Gastrocnemius medialis (tissue), 4 donors: Measurements from ENCODE around the gene VSIG1.

ENCODE experiments used
- POLR2A ChIP-seq, 2 donors: fragments of 450-650 bp; IDR thresholded peaks; one replicate each; pipeline ENCODE4 v1.6.1; 2017; ENCODE audit warnings: antibody characterized with exemption in 2 of 2, mild to moderate bottlenecking in 2 of 2, moderate library complexity in 2 of 2
- TF ChIP-seq, protein P1 (sequence below), 5 experiments: fragments of 450-650 bp in 3 of 5; fragments of 200-600 bp in 2 of 5; sonication (generic) in 2 of 5; IDR thresholded peaks in 4 of 5; conservative IDR thresholded peaks in 1 of 5; 1 replicate in 4 of 5; 2 replicates in 1 of 5; pipeline ENCODE4 v1.5.1; 2016 to 2019; ENCODE audit warnings: antibody characterized with exemption in 5 of 5, mild to moderate bottlenecking in 3 of 5, moderate library complexity in 3 of 5

DNA sequence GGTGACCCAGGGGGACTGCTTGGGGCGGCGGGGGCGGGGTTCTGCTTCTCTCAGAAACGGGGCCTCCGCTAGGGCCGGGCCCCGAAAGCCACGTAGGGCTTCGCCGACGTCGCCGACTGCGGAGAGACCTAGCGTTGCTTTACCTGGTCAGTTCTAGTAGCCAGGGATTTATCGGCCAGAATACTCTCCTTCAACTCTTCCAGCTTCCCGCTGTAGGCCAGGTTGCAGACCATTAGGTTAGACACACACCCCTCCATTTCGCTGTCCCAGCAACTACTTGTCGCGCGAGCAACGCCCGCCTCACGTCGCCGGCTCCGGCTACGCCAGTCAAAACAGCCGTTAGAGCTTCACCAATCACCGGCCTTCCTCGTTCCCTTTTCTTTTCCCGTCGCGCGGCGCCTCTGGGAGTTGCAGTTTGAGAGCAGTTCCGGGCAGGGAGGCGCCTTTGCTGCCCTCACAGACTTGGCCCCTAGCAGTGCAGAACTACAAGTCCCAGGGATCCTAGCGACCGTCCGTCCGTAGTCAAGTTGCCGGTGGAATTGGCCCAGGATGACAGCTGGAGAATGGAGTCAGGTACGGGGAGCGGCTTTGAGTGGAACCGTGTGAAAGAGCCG, 46.5 kb downstream of the VSIG1 start, which contains the start of the genes ATG4A and PSMD10:
- TF ChIP-seq, protein P1, sequence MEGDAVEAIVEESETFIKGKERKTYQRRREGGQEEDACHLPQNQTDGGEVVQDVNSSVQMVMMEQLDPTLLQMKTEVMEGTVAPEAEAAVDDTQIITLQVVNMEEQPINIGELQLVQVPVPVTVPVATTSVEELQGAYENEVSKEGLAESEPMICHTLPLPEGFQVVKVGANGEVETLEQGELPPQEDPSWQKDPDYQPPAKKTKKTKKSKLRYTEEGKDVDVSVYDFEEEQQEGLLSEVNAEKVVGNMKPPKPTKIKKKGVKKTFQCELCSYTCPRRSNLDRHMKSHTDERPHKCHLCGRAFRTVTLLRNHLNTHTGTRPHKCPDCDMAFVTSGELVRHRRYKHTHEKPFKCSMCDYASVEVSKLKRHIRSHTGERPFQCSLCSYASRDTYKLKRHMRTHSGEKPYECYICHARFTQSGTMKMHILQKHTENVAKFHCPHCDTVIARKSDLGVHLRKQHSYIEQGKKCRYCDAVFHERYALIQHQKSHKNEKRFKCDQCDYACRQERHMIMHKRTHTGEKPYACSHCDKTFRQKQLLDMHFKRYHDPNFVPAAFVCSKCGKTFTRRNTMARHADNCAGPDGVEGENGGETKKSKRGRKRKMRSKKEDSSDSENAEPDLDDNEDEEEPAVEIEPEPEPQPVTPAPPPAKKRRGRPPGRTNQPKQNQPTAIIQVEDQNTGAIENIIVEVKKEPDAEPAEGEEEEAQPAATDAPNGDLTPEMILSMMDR (IDR thresholded peaks at IDR 0.05 in 4 of 5, conservative IDR thresholded peaks at IDR 0.05 in 1 of 5): no peak
- peak; percentile 61 to 80 for TF ChIP-seq POLR2A (IDR thresholded peaks at IDR 0.05)
